Measurements from ENCODE around the gene PICALM.
A peak's percentile ranks its signal among the peaks of the same experiment; 100 is the strongest.

Gene PICALM

DNA sequence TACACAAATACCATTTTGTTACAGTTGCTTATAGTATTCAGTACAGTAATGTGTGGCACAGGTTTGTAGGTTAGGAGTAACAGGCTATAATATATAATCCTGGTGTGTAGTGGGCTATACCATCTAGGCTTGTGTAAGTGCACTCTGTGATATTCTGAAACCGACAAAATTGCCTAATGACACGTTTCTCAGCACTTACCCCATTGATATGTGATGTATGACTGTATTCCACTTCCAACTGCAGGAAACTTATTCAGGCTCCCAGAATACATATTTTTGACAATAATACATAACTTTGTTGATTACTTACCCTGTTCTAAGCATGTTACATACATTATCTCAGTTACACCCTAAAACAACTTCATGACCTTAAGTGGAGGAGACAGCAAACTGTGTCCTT, 5.1 kb upstream of the PICALM start:
- no peak for DNase-seq

DNA sequence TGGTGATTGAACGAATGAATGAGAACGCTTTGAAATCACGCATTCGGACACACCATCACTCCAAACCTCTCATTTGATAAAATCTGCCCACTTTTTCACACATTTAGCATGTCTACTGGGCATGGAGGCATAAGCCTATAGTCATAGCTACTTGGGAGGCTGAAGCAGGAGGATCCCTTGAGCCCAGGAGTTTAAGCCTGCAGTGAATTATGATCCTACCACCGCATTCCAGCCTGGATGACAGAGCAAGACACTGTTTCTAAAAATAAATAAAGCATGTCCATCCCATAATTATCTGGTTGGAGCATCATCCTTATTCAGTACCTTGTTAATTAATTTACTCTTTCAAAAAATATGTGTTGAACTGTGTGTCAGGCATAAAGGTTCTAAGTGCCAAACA, 3.3 kb upstream of the PICALM start:
- DNase-seq = no peak

DNA sequence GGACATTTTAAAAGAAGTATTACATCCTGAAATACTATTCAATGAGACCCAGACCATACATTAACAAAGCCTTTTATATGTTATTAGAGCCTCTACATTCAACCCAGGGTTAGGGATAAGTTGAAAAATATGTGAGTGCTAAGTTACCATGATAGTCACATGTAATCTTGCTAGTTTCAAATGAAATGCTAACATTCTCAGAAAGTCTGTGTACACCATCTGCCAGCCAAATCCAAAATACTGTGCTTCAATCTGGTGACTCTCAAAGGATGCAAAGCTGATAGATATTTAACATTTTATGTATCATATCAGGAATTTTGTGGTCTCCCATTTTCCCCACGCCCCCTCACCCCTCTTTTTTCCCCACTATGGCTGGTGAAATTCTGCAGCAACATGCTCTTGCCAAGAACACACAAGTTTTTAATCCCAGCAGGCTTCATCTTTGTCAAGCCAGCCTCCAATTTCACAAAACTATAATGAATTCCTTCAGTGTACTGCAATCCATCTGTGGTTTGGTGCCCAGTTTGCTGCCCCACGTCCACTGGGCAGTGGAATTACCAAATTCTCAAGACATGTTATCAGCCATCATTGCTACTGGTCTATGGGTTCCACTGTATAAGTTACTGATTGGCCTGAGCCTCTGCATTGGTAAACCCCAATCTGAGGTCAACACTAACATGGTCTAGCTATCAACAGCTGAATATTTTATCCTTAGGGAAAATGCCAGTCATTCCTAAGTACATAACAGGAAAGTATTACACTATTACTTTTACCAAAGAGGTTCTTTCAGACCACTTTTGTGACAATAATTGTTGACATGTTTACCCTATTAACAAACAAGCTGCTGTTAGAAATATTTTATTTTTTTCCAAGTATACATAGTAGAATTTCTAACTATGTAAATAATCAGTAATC, 1.5 kb upstream of the PICALM start:
- no peak for DNase-seq

DNA sequence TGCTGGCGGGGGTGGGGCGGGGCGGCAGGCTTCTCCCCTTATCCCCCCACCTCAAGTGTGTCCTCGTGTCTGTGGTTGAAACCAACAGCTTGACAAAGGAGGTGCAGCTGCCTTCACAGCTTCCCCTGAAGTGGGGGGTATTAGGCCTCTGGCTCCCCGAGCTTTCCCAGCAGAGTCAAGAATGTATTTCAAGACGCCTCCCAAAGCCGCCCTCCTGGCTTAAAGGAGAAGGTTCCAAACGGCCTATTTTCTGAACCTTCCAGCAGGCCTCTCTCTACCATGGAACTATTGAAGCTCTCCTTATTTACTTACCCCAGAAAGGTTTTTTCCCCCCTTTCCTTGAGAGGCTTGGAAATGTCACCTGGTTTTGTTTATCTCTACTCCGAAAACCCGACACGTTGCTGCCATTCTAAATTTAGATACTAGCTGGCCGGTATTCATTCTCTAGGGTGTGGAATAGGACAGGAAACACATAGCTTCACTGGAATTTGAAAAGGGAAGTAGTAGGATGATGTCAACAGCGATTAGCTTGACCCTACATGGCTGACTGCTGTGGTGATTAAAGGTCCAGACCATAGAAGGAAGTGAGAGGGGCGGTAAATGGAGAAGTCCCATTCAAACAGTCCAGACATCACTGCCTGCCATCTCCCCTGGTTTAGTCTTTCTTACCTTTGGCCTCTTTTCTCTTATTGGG, 671 bp upstream of the PICALM start:
- DNase-seq = peak; percentile 60

DNA sequence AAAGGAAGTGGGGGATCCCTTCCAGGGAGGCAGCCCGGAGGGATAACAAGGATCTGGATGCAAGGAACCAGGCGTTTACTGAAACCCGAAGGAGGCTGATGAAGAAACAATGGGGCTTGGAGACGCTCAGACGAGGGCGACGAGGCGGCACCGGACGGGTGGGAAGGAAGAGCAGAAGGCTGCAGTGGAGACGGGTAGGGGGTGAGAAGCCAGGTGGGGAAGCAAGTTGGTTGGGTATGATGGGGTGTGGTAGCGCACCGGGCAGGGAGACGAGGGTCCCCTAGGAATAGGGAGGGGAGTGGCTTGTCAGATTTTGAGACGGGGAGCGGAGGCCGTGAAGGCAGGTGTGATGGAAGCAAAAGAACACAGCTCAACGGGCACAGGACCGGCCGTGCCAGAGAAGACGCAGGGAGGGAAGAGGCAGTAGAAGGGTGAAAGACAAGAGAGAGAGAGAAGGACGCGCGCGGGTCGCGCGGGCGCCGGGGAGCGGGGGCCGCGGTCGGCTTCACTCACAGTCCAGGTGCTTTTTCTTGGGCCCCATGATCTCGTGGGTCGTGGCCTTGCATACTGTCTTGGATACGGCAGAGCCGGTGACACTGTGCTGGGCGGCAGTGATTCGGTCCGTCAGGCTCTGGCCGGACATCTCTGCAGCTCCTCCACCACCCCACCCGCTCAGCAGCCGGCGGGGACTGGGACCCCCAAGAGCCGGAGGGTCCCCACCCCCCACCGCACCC, 579 bp downstream of the PICALM start:
- DNase-seq = no peak

DNA sequence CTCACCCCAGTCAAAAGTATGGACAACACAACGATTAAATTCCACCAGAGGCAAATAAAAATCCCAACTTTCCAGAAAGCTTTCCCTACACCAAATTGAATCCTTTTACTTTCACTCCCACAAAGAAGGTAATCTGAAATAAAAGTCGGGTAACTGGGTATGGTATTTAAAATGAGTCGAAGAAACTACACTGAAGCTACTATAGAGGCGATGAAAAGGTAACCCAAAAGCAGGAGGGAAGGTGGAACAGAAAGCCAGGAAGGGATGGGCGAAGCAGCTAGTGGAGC, 1.1 kb downstream of the PICALM start:
- DNase-seq = no peak

DNA sequence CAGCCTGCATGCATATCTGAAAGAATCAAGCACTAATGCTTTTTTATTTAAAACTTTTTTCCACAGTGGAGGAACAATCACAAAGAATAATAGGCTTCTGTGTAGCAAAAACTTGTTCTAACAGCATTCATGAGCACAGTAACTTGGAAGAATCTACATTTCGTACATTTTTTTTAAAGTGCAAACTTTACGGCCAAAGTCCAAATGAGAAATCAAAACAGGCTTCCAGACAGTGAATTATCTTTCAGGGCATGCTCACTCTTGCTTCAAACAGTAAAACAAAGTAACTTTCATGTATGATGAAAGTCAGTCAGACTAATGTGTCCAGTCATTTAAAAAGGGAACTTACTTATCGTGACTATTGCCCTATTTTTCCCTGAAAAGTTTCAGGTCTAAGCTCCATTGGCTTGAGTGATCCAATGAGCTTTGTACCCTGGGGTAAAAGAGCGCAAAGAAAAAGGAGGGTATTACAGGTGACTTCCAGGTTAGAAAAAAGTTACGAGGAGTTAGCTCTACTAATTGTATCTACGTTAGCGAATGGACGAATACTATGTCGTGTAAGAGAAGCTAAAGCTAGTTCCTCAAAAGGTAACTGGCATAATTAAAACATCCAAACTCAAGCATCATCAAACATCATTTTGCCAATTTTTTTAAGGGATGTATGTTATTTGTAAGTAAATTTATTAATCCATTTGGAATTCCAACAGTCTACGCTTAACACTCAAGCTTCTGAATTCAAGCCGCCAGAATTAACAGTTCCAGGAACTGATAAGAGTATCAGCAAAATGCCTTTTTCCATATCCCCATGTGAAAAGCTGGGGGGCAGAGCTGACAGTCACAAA, 1.7 kb downstream of the PICALM start:
- no peak for DNase-seq

DNA sequence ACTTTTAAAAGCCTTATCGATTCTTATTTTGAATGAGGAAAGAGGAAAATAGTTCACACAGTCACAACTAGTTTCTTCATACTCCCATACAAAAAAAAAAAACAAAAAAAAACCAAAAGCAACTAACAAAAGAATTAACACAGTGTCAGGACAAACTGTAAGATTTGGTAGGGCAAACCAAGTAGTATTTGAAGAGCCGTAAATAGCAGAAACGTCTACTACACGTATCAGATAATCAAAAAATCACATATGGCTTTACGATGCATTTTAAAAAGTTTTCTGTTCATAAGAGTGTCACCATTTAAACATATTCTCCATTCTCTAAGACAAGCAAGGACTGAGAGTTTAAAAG, 2.3 kb downstream of the PICALM start:
- DNase-seq = no peak

DNA sequence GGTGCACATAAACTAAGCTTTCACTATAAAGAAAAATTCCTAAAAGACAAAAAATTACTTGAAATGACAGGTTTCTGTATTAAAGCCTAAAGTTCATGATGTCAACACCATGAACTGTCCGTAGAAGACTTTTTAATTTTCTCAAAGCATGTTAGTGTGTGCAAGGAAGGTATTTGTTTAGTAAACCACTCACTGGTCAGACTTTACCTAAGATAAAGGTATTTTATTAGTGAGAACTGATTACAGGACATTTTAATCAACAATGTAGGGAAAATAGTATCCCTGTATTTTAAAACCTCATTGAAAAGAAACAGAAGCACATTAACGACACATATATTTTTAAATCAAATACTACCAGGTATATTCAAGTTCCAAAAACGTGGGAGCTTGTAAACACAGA, 2.9 kb downstream of the PICALM start:
- no peak for DNase-seq

DNA sequence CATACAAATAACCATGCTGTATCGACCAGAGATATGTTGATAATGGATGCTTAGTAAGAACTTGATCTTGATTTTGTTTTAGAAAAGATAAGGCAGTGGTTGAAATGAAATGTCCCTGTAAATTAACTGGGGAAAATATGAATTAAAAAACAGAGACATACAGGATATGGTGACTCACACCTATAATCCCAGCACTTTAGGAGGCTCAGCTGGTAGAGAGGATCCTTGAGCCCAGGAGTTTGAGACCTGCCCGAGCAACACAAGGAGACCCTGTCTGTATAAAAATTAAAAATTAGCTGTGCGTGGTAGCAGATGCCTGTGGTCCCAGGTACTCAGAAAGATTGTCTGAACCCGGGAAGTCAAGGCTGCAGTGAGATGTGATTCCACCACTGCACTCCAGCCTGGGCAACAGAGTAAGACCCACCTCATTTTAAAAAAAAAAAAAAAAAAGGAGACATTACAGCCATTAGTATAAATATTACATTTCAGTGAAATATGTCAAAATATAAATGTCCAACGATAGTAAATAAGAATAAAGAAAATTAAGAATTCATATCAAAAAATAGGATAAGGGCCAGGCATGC, 4.6 kb downstream of the PICALM start:
- DNase-seq = no peak

DNA sequence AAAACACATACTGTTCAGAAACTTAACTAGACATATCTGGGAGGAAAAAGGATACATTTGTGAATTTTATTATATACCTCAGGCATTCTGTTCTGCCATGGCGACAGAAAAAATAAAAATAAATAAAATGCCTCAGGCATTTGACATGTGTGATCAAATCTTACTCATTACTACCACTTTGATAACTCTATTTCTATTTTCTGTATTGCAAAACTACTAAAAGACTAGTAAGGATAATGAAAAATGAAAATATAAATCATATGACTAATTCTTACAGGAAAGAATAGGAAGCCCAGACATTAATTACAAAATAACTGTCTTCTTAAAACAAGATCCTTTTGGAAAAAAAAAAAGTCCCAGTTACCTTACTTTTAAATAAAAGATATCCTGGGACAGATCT, 5.3 kb downstream of the PICALM start:
- DNase-seq = no peak

DNA sequence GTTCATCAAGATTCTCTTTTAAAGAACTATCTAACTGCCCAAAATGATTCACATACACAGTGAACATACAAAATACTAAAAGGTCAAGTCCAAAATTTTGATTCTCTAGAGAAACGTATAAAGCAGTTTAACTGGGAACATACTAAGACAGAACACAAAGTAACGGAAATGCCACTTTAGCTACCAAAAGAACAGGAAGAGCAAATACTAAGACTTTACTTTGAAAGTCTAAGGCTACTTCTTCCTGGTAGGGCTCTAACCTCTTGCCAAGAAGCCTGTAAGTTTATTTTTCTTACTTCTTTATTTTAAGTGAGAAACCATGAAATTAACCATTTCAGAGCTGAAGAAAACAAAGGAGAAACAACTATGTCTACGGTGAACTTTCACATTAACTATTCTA, 6.2 kb downstream of the PICALM start:
- no peak for DNase-seq

DNA sequence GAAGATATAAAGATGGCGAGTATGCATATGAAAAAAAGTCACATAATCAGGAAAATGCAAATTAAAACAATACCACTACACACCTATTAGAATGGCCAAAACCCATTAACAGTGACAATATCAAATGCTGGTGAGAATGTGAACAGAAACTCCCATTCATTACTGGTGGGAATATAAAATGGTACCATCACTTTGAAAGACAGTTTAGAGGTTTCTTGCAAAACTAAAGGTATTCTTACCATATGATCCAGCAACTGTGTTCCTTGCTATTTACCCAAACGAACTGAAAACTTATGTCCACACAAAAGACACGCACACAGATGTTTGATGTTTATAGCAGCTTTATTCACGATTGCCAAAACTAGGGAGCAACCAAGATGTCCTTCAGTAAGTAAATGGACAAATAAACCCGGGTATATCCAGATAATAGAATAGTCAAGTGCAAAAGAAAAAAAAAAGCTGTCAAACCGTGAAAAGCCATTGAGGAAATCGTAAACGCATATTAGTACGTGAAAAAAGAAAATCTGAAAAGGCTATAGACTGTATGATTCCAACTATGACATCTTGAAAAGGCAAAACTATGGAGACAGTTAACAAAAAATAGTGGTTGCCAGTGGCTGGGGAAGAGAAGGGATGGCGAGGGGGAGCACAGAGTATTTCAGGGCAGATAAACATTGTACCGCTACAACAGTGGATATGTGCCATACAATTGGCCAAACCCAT, 7.2 kb downstream of the PICALM start:
- DNase-seq = no peak

DNA sequence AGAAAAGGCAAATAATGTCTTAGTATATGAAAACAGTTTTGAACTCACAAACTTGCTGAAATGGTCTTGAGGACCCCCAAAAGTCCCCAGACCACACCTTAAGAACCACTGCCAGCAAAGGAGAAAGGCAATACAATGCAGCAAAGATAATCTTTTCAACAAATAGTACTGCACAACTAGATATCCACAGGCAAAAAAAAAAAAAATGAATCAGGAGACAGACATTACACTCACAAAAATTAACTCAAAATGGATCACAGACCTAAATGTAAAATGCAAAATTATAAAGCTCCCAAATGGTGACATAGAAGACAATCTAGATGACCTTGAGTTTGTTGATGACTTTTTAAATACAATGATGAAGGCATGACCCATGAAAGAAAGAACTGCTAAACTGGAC, 8.3 kb downstream of the PICALM start:
- DNase-seq = no peak

DNA sequence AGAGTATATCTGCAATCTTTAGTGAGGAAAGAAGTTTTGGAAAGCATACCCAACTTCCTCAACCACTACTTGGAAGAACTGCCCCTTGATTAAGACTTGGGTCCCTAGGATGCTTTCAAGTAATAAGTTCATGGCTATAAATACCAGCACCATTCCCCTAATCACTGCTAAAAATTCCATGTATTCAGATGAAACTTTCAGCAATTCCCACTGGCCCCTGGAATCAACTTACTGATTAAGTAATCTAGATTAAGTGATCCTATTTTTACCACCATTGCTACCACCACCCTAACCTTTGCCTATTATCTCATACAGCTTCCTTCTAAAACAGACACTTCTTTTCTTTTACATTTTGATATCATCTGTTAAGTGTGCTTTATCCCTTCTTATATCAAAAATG, 10.5 kb downstream of the PICALM start:
- DNase-seq = no peak

DNA sequence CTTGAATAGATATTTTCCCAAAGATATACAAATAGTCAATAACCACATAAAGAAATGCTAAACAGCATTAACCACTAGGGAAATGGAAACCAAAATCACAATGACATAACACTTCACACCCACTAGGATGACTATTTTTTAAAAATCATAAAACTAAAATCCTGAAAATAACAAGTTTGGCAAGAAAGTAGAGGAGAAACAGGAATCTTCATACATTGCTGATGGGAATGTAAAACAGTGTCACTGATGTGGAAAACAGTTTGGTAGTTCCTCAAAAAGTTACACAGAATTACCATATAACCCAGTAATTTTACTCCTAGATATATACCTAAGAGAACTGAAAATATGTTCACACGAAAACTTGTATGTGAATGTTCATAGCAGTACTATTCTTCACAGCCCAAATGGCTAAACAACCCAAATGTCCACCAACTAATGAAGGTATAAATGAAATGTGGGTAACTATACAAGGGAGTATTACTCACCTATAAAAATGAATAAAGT, 12.5 kb downstream of the PICALM start:
- no peak for DNase-seq

DNA sequence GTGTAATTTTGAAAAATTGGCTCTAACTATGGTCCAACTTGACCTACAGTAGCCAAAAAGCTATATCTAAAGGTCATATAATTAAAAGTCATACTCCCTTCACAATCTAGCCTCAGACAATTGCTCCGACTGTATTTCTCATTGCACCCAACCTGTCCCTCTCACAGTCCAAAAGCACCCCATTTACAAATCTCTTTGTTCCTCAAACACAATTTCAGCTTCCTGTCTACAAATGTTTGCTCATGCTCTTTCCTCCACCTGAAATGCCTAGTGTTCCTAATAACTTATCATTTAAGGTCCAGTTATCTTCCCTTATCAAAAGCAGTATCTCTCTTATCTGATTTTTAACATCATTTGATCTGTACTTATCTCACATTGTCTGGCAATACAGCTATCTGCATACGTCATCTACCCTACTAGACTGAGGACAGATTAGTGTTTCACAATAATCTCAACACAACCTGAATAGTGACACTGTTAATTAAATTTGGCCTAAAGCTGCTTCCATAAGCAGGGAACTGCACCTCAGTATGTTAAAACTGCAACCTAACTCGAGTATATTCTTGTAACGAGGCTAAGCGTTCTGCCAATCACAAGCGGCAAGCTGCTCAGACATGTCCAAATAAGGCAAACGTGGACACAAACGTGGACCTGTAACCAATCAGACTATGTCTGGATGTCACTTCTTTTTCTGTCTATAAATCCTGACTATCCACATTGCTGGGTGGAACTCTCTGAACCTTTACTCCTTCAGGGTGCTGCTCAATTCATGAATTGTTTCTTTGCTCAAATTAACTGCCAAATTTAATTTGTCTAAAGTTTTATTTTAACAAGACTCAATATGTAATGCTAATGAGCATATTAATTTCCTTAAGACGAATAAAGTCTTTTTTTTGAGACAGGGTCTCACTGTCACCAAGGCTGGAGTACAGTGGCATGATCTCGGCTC, 15.9 kb downstream of the PICALM start:
- DNase-seq = no peak

DNA sequence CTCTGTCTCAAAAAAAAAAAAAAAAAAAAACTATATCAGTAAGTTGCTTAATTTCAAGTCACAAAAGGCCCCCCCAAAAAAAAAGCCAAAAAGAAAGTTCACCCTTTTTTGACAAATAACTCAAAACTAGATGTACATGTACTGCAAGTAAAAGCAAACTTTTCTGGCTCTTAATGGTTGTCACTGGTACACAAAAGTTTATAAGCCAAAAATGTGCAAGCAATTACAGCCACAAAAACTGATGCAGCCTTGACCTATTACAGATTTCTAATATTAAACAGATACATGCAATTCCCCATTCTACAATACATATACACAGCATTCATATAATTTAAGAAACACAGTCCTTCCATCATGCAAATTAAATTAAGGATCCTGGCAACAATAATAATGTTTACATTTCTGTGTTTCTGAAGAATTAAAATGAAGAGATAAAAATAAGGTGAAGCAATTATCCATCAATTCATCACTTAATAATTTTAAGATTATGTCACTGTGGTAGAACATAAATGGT, 18.6 kb downstream of the PICALM start:
- no peak for DNase-seq

DNA sequence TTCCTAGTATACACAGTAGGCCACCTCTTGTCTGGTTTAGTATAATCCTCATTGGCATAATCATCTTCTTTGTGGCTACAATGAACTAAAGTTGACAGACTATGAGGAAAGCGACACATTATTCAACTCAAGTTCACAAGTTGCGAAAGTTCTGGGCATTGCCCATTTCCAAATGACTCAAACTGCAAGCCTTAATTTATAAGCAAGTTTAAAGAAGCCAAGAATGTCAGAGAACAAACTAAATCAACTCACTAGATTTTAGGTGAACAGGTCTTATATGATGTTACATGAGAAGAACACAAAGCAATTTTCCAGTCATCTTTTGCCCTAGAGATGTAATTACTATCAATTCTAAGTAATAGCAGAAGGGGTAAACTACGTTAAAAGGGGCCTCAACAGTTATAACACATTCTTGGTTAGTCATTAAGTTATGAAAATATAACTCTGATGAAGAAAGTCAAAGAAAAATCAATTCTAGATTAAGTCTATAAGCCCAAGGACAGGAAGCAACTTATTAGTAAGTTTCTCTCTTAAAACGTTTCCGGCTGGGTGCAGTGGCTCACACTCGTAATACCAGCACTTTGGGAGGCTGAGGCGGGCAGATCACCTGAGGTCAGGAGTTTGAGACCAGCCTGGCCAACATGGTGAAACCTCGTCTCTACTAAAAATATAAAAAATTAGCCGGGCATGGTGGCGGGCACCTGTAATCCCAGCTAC, 21.5 kb downstream of the PICALM start:
- no peak for DNase-seq

DNA sequence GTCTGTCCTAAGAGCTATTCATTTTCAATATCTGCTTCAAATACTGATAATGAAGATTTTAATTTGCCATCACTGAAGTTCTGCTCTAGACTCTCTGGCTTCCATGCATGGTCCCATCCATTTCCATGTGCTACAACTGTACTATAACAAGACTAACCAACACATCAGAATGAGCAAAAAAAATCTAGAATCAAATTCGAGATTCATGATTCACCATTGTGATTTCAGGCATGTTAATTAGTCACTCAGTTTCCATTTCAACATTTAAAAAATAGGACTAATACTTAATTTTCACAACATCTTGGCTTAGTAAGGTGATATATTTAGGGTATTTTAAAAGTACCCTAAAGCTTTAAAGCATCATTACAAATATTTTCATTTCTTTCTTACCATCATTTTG, 22.8 kb downstream of the PICALM start:
- no peak for DNase-seq
